ENCODE measurements around the gene GRM8.

DNA sequence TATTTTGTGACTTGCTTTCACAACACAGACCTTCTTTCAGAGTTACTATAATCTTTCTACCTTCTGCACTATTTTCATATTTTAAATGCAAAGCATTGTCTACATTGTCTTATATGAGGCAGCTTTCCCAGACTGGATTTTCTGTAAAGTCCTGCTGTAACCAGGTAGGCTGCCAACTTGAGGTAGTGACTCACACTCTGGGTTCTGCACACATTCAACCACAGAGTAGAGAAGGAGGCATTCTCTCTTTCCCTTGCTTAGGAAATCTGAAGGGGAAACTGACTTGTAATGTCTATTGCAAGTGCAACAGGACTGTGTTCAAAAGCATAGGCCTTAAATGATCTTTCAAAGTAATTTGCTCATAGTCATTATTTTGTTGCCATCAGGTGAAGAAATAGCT lies 461.4 kb downstream of the GRM8 start:
- no peak for TF ChIP-seq CTCF (conservative IDR thresholded peaks at IDR 0.05)
- TF ChIP-seq ZFX (IDR thresholded peaks at IDR 0.05), result no peak
